Panc1 (cell line): ENCODE data around the gene CHMP5. TPM values are rescaled to one million over a fixed set of nuclear protein-coding genes. Genes with fewer than 3 reads are reported as not detected.

Source experiments
- ATAC-seq: fragments of 200-7000 bp; cut with Tn5 transposase; 2 replicates; pipeline ENCODE4 v1.9.1; 2020; ENCODE audit warnings: mild to moderate bottlenecking, moderate library complexity
- BruUV-seq: library from RNA; stranded (reverse); fragments of 400-500 nt; replicated peaks from 2 replicates; lab custom pipeline; 2021; lab: Mats Ljungman, UMichigan
- CTCF ChIA-PET: fragments of 300-600 bp; sonication (Branson Sonifier 250); formaldehyde crosslinking; loops from one replicate; lab custom pipeline; 2022; ENCODE audit warnings: antibody characterized with exemption; lab: Charles Lee
- POLR2A ChIA-PET: fragments of 300-600 bp; sonication (Branson Sonifier 250); formaldehyde crosslinking; loops from one replicate; lab custom pipeline; 2022; ENCODE audit warnings: antibody characterized with exemption; lab: Charles Lee
- DNase-seq: peaks from one replicate; pipeline ENCODE4 v3.0.0-alpha.2; 2010; ENCODE audit warnings: low read depth, low spot score
- H3K27ac ChIP-seq: 2 replicates; pipeline ENCODE4 v1.5.1; 2011; ENCODE audit warnings: mild to moderate bottlenecking, low read length, inconsistent platforms
- H3K27me3 ChIP-seq: fragments of 200-500 bp; sonication (Bioruptor generic); 2 replicates; pipeline ENCODE4 v1.6.0; 2014; ENCODE audit warnings: low read length, inconsistent platforms; ENCODE audit not compliant: control insufficient read depth, insufficient read depth
- H3K36me3 ChIP-seq: fragments of 200-500 bp; sonication (Bioruptor generic); 2 replicates; pipeline ENCODE4 v1.5.1; 2014; ENCODE audit warnings: inconsistent platforms, mild to moderate bottlenecking, low read length, moderate library complexity; ENCODE audit not compliant: control insufficient read depth, insufficient read depth
- H3K4me1 ChIP-seq: 2 replicates; pipeline ENCODE4 v1.5.1; 2011; ENCODE audit warnings: inconsistent platforms, mild to moderate bottlenecking, low read length, moderate library complexity; ENCODE audit not compliant: control insufficient read depth, insufficient read depth
- H3K4me3 ChIP-seq, 2 experiments: 2 replicates each; pipeline ENCODE4 v1.5.1; 2011 to 2012; ENCODE audit warnings: low read depth in 2 of 2, low read length in 2 of 2, mild to moderate bottlenecking in 2 of 2, inconsistent platforms in 1 of 2, moderate library complexity in 1 of 2
- H3K9me3 ChIP-seq: fragments of 200-500 bp; sonication (Bioruptor generic); 2 replicates; pipeline ENCODE4 v1.5.1; 2014; ENCODE audit warnings: low read depth, mild to moderate bottlenecking, inconsistent platforms, low read length, moderate library complexity; ENCODE audit not compliant: control insufficient read depth, insufficient read depth
- CTCF ChIP-seq: fragments of 450-650 bp; IDR thresholded peaks from 2 replicates; pipeline ENCODE4 v1.5.1; 2017; ENCODE audit warnings: mild to moderate bottlenecking
- POLR2AphosphoS5 ChIP-seq: IDR thresholded peaks from 2 replicates; pipeline ENCODE4 v1.6.1; 2012; ENCODE audit warnings: mild to moderate bottlenecking, low read depth, low read length, moderate library complexity
- SIN3A ChIP-seq: IDR thresholded peaks from 2 replicates; pipeline ENCODE4 v1.6.1; 2012; ENCODE audit warnings: low read depth, mild to moderate bottlenecking, low read length, moderate library complexity, borderline replicate concordance; ENCODE audit not compliant: insufficient read depth
- TCF7L2 ChIP-seq: IDR thresholded peaks from 2 replicates; pipeline ENCODE4 v1.6.1; 2011; ENCODE audit warnings: mild to moderate bottlenecking, low read depth, low read length, inconsistent platforms
- in situ Hi-C: cut with HindIII; loops from 2 replicates; pipeline ENCODE4 v1.10.0; 2016; ENCODE audit warnings: low sequenced_read_pairs, low pct_unique_long_range_greater_than_20kb
- intact Hi-C: fragments of 100-400 bp; cut with micrococcal nuclease; formaldehyde crosslinking; loops from one replicate; pipeline ENCODE4 v1.10.0; 2022; ENCODE audit not compliant: unreplicated experiment
- total RNA-seq: library from RNA; stranded (reverse); gene quantifications from one replicate; pipeline ENCODE4 v1.2.1, GENCODE V29; 2021; ENCODE audit not compliant: unreplicated experiment
- TF ChIP-seq, protein P1 (sequence below), 2 experiments: IDR thresholded peaks; 2 replicates each; pipeline ENCODE4 v1.6.1; 2011 to 2012; ENCODE audit warnings: low read depth in 2 of 2, control low read depth in 1 of 2, low read length in 1 of 2, mild to moderate bottlenecking in 1 of 2, moderate library complexity in 1 of 2; ENCODE audit not compliant: insufficient read depth in 1 of 2

CHMP5 gene
- total RNA-seq, 1 experiment from 2014 or later, result 74.5 TPM

DNA sequence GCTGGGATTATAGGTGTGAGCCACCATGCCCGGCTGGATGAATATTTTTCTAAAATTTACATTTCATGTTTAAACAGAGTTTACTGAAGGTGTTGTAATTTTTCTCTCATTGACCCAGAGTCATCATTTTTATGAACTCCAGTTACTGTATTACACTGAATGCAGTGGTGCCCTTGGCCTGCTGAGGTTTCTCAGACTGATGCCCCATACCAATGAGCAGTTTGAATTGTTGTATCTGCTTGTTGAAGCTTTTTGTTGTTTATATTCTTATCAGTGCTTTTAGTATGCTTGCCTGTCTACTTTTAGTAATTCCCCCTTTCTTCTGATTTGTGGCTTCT, 55.4 kb downstream of the CHMP5 start:
- no TSS peak for BruUV-seq
- POLR2A ChIA-PET, result no interaction called here

DNA sequence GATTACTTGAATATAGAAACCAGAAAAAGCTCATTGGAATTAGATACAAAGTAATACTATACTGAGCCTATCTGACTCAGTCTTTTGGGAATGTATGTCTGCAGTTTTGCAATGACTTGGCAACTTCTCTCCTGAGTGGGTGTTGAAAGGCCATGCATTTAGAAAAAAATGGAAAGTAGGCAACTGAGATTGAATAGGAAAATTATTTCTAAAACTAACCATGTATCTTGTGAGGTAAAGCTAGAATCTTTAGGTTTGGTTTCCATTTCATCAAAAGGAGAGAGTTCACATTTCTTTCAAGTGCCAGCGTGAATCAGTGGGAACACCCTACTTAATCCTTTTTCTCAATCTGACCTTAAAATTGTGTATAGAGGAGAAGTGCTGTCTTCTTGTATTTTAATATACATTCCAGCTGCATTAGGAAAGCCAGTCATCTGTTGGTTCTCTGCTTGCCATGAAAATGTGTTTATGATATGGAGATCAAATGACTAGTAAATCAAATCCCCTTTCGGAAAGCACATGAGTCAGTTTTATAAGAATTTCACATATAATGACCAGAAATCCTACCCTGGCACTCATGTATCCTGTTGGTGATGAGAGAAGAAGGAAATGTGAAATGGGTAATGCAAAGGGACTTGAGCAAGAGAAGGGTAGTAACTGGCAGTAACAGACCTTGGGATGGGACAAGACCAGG, 55.9 kb downstream of the CHMP5 start:
- peaks cover 36% of the 10 kb centered on the region for H3K36me3 ChIP-seq
- H3K9me3 ChIP-seq, result no peaks in the 10 kb centered on the region
- intact Hi-C loops (no loop called here), in situ Hi-C loops (no loop called here)
- POLR2A ChIA-PET, result no interaction called here
- no peaks in the 10 kb centered on the region for H3K27me3 ChIP-seq
- no peak overlapping the region for H3K4me3 ChIP-seq
- DNase-seq (no peak), ATAC-seq (no peak)
- TSS peak; percentile 10 for BruUV-seq
- H3K4me1 ChIP-seq, result no peaks in the 10 kb centered on the region
- CTCF ChIA-PET, result no interaction called here
- H3K27ac ChIP-seq, result no peak overlapping the region
- TF ChIP-seq, protein P1, sequence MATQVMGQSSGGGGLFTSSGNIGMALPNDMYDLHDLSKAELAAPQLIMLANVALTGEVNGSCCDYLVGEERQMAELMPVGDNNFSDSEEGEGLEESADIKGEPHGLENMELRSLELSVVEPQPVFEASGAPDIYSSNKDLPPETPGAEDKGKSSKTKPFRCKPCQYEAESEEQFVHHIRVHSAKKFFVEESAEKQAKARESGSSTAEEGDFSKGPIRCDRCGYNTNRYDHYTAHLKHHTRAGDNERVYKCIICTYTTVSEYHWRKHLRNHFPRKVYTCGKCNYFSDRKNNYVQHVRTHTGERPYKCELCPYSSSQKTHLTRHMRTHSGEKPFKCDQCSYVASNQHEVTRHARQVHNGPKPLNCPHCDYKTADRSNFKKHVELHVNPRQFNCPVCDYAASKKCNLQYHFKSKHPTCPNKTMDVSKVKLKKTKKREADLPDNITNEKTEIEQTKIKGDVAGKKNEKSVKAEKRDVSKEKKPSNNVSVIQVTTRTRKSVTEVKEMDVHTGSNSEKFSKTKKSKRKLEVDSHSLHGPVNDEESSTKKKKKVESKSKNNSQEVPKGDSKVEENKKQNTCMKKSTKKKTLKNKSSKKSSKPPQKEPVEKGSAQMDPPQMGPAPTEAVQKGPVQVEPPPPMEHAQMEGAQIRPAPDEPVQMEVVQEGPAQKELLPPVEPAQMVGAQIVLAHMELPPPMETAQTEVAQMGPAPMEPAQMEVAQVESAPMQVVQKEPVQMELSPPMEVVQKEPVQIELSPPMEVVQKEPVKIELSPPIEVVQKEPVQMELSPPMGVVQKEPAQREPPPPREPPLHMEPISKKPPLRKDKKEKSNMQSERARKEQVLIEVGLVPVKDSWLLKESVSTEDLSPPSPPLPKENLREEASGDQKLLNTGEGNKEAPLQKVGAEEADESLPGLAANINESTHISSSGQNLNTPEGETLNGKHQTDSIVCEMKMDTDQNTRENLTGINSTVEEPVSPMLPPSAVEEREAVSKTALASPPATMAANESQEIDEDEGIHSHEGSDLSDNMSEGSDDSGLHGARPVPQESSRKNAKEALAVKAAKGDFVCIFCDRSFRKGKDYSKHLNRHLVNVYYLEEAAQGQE (IDR thresholded peaks at IDR 0.05; ENCODE audit: insufficient read depth in 1 of 2, low read depth in 2 of 2, low read length in 1 of 2), result no peak

More for the DNA sequence above, 55.4 kb downstream of the CHMP5 start:
- Histone ChIP-seq H3K36me3 (peaks cover 36% of the 10 kb centered on the region), H3K27me3 (no peaks in the 10 kb centered on the region), H3K27ac (no peak overlapping the region), H3K9me3 (no peaks in the 10 kb centered on the region), H3K4me3 (no peak overlapping the region), H3K4me1 (no peaks in the 10 kb centered on the region)
- CTCF ChIA-PET, result no interaction called here
- ATAC-seq, result no peak
- intact Hi-C loops, result no loop called here
- DNase-seq, result no peak
- in situ Hi-C loops, result no loop called here
- TF ChIP-seq TCF7L2 (no peak), SIN3A (no peak), CTCF (no peak), POLR2AphosphoS5 (no peak)
- TF ChIP-seq, protein P1 (IDR thresholded peaks at IDR 0.05; ENCODE audit: insufficient read depth in 1 of 2, low read depth in 2 of 2, low read length in 1 of 2), result no peak
